HG03039 (cell line): ENCODE measurements around the gene ST8SIA5.
"Not testable (repeated sequence)": the region's sequence is repeated elsewhere in the genome, so short reads cannot be mapped to it uniquely, and the experiment has no call there.

ENCODE experiments used
- ATAC-seq: cut with Tn5 transposase; IDR thresholded peaks from one replicate; pipeline ENCODE4 v1.9.1; 2021; ENCODE audit warnings: mild to moderate bottlenecking, moderate library complexity; ENCODE audit not compliant: unreplicated experiment

The ST8SIA5 gene, protein sequence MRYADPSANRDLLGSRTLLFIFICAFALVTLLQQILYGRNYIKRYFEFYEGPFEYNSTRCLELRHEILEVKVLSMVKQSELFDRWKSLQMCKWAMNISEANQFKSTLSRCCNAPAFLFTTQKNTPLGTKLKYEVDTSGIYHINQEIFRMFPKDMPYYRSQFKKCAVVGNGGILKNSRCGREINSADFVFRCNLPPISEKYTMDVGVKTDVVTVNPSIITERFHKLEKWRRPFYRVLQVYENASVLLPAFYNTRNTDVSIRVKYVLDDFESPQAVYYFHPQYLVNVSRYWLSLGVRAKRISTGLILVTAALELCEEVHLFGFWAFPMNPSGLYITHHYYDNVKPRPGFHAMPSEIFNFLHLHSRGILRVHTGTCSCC

DNA sequence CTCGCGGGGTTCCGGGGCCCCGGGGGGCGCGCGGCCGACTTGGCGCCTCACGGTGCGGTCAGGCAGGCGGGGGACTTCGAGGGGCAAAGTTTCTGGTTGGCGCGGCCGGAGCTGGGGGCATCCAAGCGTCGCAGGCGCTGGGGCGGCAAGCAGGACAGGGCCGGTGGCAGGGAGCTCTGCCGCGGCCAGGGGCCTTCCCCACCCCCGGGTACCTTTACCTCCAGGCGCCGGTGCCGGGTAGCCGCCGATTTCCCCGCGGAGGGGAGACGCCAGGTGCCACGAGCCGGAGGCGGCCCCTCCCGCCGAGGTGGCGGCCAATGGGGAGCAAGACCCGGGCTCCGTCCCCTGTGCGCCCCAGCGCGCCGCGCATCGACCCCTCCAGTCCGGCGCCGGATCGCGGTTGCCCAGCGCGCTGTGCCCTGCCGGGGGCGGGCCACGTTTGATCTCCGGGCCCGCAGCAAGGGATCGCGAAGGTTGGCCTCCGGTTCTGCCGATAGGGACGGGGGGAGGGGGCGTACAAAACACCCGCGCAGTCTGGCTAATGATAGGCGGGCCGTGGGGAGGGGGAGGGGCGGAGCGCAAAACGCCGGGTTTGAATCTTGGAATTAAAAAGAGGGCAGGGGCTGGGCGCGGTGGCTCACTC, at the start of gene ST8SIA5:
ST8SIA5 (minus strand) TSS at position 495 of the 643 bp plus-strand sequence. CDS start 545 bp downstream, outside the sequence.
- ATAC-seq: no peak

DNA sequence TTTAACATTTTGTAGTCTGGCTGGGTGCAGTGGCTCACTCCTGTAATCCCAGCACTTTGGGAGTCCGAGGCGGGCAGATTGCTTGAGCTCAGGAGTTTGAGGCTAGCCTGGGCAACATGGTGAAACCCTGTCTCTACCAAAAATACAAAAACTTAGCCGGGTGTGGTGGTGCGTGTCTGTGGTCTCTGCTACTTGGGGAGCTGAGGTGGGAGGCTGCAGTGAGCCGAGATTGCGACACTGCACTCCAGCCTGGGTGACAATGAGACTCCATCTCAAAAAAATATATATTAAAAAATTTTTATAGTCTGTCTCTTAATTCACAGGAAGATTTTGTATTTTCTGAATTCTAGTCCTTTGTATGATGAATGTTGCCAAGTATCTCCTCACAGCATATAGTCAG, 39.1 kb upstream of the ST8SIA5 start:
- not testable (repeated sequence) for ATAC-seq

DNA sequence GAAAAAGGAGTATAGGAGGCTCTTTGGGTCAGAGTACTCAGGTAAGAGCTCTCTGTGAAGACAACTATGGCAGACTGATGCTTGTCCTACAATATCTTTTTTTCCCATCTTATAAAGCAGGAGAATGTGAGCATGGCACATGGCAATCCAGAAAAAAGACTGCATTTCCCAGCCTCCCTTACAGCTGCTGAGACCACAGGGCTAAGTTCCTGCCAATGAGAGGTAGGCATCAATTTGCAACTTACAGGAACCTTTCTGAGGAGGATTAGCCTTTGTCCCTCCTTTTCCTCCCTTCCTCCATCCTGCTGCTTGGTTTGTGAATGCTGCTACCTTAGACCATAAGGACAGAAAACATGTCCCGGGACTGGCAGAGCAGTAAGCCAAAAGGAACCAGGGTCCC, 37.8 kb upstream of the ST8SIA5 start:
- ATAC-seq: no peak

DNA sequence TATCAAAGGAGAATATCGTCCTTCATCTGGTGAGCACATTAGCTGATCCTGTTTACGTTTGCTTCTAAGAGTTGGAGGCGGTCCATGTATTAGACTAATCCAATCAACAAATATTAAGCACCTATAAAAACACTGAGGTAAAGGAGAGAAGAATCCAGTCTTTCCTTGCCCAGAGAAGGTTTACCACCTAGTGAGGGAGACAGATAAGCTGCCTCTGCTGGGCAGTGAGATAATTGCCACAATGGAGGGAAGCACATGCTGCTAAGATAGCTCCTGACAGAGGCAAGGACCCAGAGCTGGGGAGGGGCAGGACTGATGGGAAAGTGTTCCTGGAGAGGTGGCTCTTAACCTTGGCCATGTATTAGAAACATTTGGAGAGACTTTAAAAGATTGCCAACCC, 36.7 kb upstream of the ST8SIA5 start:
- no peak for ATAC-seq

DNA sequence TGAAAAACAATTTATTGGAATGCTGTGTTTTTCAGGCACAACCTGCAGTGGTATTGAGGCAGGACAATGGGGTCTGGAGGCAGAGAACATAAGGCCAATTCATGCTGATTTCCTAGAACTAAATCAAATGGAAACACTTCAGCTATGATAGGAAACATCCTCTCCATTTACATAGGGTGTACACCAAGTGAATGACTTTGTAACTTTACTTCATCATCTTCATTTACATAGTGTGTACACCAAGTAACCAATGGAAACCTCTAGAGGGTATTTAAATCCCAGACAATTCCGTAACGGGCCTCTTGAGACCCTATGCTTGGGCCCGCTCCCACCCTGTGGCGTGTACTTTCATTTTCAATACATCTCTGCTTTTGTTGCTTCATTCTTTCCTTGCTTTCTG, 32.2 kb upstream of the ST8SIA5 start:
- ATAC-seq: no peak

DNA sequence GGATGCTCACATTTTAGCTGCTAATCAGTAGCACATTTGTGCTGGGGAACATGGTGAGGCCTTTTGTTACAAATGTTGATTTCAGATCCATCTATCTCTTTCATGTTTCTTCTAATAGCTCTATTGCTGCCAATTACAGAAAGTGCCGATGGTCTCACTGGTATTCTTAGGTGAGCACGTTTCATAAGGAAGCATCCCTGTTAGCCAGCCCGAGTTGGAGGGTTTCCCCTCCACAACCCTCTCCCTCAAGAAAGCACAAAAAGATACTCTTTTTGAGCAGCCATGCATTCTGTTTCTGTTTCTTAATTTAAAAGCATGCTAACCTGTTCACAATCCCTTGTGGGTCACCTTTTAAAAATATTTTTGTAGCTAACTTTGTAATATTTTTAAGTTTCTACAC, 30.8 kb upstream of the ST8SIA5 start:
- ATAC-seq: no peak

DNA sequence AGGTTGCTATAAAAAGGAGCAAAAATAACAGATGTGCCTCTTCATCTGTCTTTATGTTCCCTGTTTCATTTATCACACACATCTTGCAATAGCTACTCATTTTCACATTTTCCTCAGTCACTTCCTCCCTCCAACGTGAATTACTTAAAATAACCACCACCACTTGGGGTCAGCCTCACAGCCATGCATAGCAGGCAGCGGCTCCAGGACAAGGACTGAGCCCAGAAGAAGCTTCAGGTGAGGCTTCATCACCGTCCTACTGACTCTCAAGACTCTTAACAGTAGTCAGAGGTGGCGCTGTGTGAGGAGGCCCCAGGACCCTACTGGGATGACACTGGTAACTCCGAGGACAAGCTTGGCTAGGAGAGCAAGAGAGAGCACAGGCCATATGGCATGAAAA, 15.5 kb upstream of the ST8SIA5 start:
- no peak for ATAC-seq

DNA sequence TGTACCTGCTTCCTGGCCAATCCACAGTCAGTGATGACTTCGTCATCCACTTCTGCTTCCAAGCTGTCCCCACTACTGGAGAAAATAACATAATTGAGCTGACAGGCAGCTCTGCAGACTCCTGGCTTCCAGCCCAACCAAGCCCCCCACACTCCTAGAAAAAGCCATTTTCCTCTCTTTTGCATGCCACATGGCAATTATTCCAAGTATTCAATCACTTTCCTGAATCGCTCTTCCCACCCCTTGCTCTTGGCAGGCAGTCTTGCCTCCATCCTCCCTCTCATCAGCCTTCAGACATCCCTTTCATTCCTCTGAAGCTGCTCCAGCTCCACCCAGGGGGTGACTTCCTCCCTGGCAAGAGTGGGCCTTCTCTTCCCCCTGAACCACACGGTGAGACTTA, 14.3 kb upstream of the ST8SIA5 start:
- no peak for ATAC-seq

DNA sequence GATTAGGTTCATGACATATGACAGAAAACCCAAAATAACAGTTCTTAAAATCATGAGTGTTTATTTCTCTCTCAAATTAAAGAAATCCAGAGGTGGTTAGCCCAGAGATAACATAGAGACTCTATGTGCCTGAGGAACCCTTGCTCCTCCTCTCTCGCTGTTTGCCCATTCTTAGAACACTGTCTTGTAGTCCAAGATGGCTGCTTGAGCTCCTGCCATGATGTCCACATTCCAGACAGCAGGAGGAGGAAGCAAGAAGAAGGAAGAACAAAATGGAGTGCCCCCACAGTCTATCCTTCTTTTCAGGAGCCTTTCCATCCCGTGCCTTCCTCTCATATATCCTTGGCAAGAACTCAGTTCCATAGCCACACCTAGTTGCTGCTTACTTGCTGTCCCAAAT, 13.9 kb upstream of the ST8SIA5 start:
- ATAC-seq: no peak

DNA sequence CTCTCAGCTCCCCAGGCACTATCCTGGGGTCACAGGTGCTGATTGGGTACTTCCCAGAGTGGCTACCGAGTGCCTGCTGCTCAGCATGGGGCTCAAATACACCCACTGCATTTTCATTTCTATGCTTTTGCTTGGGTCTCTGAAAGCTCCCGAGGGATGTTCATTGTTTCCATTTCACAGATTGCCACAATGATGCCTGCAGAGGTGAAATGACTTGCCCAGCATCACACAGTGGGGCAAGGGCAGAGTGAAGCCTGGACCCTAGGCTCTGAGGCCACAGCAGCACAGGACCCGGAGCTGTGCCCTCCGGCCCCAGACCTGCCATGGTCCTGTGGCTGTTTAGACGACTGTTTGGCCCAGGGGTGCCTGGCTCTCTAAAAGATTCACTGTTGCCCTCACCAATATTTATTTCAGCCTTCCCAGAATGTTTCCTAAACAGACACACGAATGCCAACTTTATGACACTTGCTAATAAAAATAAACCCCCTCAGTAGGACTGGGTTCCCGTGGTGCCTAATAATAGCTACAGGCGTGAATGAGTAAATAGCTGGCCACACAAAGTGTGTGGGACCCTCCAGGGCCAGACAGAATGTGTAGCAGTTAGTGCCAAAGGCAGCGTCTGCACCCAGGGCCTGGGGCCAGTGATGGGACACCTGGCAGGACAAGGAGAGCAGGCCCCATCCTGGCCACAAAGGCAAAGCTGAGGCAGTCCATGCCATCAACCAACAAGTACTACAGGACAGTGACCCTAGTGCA, 11.5 kb upstream of the ST8SIA5 start:
- ATAC-seq: no peak

DNA sequence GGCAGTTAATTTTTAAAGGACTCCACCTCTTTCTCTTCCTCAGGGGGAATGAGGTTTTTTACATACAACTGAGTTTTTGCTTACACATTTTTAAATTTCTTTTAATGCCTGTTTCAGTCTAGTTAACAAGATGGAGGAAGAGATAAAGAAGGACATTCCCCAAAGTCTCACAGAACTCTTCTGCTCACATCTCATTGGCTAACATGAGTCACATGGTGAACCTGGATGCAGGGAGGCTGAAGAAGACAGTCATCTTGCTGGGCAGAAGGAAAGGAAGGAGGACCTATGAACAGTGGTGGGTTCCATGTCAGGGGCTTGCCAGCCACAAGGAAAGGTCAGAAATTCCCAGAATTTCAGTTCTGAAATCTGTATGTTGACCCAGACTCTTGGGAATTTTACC, 10.4 kb upstream of the ST8SIA5 start:
- no peak for ATAC-seq

DNA sequence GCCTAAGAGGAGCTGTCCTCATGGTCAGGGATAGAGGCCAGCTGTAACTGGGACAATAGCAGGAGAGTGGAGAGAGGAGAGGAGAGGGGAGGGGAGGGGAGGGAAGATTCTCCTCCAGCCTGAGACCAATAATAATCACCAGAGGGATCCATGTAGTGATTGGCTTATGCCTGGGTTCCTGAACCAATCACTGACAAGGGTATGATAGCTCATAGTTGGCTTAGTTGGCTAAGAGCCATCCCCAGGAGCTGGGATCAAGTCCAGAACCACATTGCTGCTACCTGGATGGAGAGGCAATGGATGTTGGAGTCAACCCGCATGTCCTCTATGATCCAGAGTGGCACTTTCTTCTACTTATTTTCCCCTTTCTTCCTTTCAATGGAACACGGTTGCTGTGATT, 7.7 kb upstream of the ST8SIA5 start:
- no peak for ATAC-seq

DNA sequence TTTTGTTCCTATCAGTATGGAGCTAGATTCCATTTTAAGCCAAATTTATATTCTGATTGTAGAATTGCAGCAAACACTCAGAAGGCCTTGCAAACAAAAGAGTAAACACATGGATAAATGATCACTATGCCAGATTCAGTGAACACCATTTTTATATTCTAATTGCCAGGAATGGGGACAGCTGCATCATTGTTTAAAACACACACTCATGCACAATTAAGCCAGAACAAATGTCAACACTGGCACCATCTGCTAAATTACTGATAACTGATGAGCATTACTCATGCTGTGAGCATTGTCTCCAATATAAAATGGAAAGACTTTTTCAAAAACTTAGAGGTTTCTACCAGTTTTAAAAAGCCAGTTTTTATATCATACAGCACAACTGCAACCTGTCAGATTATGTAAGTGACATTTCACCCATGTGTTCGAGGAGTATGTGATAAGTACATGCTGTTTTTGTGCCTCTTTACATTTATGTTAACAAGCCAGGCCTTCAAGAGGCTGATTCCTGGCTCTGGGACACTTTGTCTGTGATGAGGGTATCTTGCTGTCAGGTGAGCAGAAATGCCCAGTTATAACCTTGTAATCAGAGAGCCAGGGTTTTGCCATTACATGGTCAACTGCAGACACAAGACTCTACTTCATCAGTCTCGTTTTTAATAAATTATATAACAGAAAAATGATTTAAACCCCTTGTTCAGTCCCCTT, 4.4 kb upstream of the ST8SIA5 start:
- no peak for ATAC-seq

DNA sequence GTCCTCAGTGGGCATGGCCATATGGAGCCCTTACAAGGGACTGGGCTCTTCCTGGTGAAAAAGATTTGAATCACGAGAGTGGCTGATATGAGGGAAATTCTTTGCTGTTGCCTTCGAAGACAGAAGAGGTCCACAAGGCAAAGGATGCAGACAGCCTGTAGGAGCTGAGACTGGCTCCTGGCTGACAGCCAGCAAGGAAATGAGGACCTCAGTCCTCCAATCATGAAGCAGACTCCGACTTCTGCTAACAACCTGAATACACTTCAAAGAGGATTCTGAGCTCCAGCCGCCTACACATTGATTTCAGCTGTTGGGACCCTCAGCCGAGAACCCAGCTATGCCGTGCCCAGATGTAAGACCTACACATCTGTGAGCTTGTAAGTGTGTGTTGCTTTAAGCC, 3.0 kb upstream of the ST8SIA5 start:
- no peak for ATAC-seq

DNA sequence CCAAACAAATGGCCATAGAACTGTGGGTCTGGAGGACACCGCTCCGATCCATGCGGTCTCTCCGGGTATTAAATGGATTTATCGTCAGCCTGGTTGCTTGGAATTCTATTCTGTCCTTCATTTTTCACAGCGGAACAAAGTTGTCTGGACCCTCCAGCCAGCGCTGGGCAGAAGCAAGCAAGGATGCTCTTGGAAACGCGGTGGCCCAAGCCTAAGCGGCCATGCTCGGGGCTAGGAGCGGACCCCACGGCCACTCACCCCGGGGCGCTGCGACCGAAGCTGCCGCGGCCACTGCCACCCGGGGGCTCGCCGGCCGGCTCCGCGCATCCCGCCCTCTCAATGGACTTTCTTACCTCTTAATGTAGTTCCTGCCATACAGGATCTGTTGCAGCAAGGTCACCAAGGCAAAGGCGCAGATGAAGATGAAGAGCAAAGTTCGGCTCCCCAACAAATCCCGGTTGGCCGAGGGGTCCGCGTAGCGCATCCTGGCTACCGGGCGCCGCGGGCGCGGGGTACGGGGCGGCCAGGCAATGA, 761 bp downstream of the ST8SIA5 start:
- no peak for ATAC-seq

DNA sequence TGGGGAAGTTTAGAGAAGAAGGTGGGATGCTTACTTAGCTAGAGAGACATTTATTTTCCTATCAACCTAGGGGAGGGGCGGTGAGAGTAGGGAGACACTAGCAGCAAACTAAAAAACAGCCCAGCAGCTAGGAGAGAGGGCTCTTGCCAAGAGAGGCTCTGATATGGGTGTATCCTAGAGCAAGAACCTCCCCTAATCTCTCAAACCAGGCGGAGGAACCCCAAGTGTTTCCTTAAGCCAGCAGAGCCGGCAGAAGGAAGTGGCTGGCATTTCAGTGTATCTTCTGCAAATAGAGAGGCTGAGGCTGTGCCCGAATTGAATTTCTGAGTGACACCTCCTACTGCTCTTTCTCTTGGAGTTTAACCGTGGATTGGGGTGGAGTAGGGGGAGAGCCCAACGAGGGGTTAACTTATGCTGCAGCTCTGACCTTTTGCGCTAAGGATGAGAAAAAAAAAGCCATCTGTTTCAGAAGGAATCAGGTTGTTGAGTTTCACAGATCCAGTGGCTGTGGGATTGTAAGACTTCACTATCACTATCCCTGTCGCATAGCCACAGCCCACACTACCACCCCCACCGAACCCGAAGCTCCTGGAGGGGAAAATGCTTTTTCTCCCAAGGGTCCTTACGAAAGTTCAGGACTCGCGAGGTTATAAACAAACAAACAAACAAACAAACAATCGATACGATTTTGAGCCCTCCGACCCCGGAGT, 1.4 kb downstream of the ST8SIA5 start:
- no peak for ATAC-seq

DNA sequence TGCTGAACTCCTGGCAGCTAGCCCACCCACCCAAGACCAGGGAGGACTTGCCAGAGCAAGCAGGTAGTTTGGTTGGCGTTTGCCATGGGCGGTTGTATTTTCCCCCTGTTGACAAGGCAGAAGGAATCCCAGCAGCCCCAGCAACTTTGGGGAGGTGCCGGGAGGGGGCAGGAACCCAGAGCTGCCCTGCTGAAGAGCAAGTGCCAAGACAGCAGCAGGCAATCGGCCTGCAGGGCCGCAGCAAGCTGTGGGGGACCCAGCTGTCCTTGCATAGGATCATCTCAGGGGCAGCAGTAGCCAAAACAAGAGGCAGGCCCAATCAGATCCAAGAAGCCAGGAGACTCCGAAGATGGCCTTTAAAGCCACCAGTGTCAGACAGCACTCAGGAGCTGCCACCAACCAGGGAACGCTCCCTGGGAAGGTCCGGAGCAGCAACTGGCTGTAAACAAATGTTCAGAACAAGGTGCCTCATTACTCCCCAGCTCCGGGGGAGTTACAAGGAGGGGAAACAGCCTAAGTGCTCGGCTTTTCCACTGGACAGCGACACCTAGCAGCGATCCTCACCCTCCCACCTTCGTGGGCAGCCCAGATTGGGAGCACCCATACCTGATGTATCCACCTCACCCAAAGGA, 2.1 kb downstream of the ST8SIA5 start:
- ATAC-seq: no peak

DNA sequence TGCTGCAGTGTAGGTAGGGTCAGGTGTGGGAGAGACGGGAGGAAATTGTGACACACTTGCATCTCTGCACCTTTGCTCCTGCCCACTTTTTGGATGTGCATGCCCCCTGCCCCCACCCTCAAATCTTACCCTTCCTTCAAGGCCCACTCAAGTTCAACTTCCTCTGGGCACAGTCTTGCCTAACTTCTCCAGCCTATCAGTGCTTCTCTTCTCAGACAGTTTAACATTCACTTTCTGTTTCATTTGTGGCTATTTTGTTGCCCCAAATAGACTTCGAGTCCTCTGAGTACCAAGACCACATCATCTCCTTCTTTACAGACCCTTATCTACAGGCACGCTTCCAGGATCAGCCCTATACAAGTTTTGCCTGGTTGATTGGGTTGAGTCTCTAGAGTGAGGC, 2.7 kb downstream of the ST8SIA5 start:
- ATAC-seq: peak; percentile 63

DNA sequence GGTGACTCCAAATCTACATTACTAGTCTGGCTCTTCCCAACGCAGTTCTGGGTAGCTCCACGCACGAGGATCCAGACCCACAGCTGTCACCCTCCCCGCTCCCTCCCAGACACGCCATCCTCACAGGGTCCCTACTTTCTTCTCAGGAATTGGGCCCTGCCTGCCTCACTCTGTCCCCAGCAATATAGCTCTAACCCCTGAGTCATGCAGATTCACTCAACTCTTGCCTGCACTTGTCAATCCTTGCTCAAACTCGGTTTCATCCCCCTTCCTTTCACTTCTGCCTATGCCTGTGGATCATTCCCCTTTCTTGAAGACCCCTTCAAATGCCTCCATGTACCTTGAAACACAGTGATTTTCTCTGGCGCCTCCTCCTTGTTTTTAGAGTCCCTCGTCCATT, 5.0 kb downstream of the ST8SIA5 start:
- ATAC-seq: no peak

DNA sequence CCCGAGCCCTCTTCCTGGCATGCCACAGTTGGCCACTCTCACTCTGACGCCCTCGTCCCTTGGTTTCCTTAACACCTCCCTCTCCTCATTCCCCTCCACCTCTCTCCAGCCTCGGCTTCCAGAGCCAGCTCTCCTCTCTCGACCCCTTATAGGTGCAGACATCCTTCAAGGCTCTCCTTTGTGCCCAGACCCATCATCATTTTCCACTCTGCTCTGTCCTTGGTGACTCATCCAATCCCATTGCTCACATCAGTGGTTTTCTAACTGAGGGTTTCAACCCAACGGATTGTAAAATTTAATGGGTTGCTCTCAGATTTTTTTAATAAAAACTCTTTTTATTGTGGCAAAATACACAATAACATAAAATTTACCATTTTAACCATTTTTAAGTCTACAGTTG, 6.2 kb downstream of the ST8SIA5 start:
- ATAC-seq: no peak
